ENCODE results near the gene FHOD3. TPM values are rescaled to one million over a fixed set of nuclear protein-coding genes. Genes with fewer than 3 reads are reported as not detected.

Gene FHOD3
- total RNA-seq, 1 experiment from 2014 or later, result 18.1 TPM

GRCh38 chr18:36275561-36275960 lies 22.0 kb upstream of the FHOD3 start:
- Histone ChIP-seq H2AFZ (ENCODE audit: low read length) (no peak overlapping the region), H3K79me2 (ENCODE audit: low read length) (no peaks in the 10 kb centered on the region), H3K9me2 (replicated peaks; ENCODE audit: low read length) (no peaks in the 10 kb centered on the region), H3K4me2 (ENCODE audit: low read length) (no peak overlapping the region), H3K9ac (ENCODE audit: low read length) (no peak overlapping the region), H4K20me1 (ENCODE audit: low read length) (no peaks in the 10 kb centered on the region), H3K36me3 (ENCODE audit: low read depth, low read length) (no peaks in the 10 kb centered on the region), H3F3A (ENCODE audit: low read length, unreplicated experiment) (no peaks in the 10 kb centered on the region), H3K4me1 (ENCODE audit: insufficient read depth, low read length) (no peaks in the 10 kb centered on the region), H3K27ac (ENCODE audit: low read length) (no peak overlapping the region), H3K9me3 (ENCODE audit: low read length) (no peaks in the 10 kb centered on the region), H3K4me3 (ENCODE audit: low read length) (no peak overlapping the region), H3K27me3 (ENCODE audit: low read length) (no peaks in the 10 kb centered on the region)
- no TSS peak for BruUV-seq (replicated peaks)
- ChIA-PET POLR2A (ENCODE audit: unreplicated experiment) (no interaction called here), CTCF (no interaction called here)
- intact Hi-C loops (cut with micrococcal nuclease), result no loop called here
- TF ChIP-seq CTCF (conservative IDR thresholded peaks at IDR 0.05; ENCODE audit: low read depth, low read length) (no peak), EZH2phosphoT487 (IDR thresholded peaks at IDR 0.05; ENCODE audit: borderline replicate concordance, low read length) (no peak), EZH2 (IDR thresholded peaks at IDR 0.05; ENCODE audit: low read length, unreplicated experiment) (no peak)
- ATAC-seq (no peak), DNase-seq (no peak)

- no TSS peak for BruUV-seq (replicated peaks)
- no peaks in the 10 kb centered on the region for H3K27me3 ChIP-seq (ENCODE audit: low read length)
- H3K4me1 ChIP-seq (ENCODE audit: insufficient read depth, low read length), result no peaks in the 10 kb centered on the region
- H2AFZ ChIP-seq (ENCODE audit: low read length), result no peak overlapping the region
- ATAC-seq (no peak), DNase-seq (no peak)
- H3K4me3 ChIP-seq (ENCODE audit: low read length), result no peak overlapping the region
- H3F3A ChIP-seq (ENCODE audit: low read length, unreplicated experiment), result no peaks in the 10 kb centered on the region
- H3K36me3 ChIP-seq (ENCODE audit: low read depth, low read length), result no peaks in the 10 kb centered on the region
- no peak overlapping the region for H3K4me2 ChIP-seq (ENCODE audit: low read length)
- no peaks in the 10 kb centered on the region for H4K20me1 ChIP-seq (ENCODE audit: low read length)
- POLR2A ChIA-PET (ENCODE audit: unreplicated experiment), result interaction anchor here (0.7 kb wide), 1 partner anchor 122 kb away, joined by 3 read pairs; no protein-coding TSS in a partner anchor
- no peaks in the 10 kb centered on the region for H3K79me2 ChIP-seq (ENCODE audit: low read length)
- no peak overlapping the region for H3K27ac ChIP-seq (ENCODE audit: low read length)
- no peaks in the 10 kb centered on the region for H3K9me3 ChIP-seq (ENCODE audit: low read length)
- no peaks in the 10 kb centered on the region for H3K9me2 ChIP-seq (replicated peaks; ENCODE audit: low read length)
- CTCF ChIA-PET, result no interaction called here
- H3K9ac ChIP-seq (ENCODE audit: low read length), result no peak overlapping the region
- TF ChIP-seq EZH2 (IDR thresholded peaks at IDR 0.05; ENCODE audit: low read length, unreplicated experiment), result no peak
- no peak for TF ChIP-seq CTCF (conservative IDR thresholded peaks at IDR 0.05; ENCODE audit: low read depth, low read length)
- no peak for TF ChIP-seq EZH2phosphoT487 (IDR thresholded peaks at IDR 0.05; ENCODE audit: borderline replicate concordance, low read length)
- intact Hi-C loops (cut with micrococcal nuclease), result loop anchor here (2.0 kb wide), 1 partner anchor 190 kb away; no protein-coding TSS in a partner anchor
Measured at GRCh38 chr18:36279001-36279400, 18.5 kb upstream of the FHOD3 start.

GRCh38 chr18:36281936-36282335 lies 15.6 kb upstream of the FHOD3 start:
- no peak for TF ChIP-seq EZH2 (IDR thresholded peaks at IDR 0.05; ENCODE audit: low read length, unreplicated experiment)
- no peak for TF ChIP-seq CTCF (conservative IDR thresholded peaks at IDR 0.05; ENCODE audit: low read depth, low read length)
- no peaks in the 10 kb centered on the region for H3K4me1 ChIP-seq (ENCODE audit: insufficient read depth, low read length)
- H3F3A ChIP-seq (ENCODE audit: low read length, unreplicated experiment), result no peaks in the 10 kb centered on the region
- no TSS peak for BruUV-seq (replicated peaks)
- ChIA-PET CTCF (interaction anchor here (0.5 to 1.1 kb wide), 2 partner anchors 16 to 186 kb away, joined by 3 read pairs; partner anchors contain the start of gene FHOD3), POLR2A (ENCODE audit: unreplicated experiment) (no interaction called here)
- H4K20me1 ChIP-seq (ENCODE audit: low read length), result no peaks in the 10 kb centered on the region
- H2AFZ ChIP-seq (ENCODE audit: low read length), result no peak overlapping the region
- H3K4me3 ChIP-seq (ENCODE audit: low read length), result no peak overlapping the region
- no peaks in the 10 kb centered on the region for H3K9me2 ChIP-seq (replicated peaks; ENCODE audit: low read length)
- no peak overlapping the region for H3K27ac ChIP-seq (ENCODE audit: low read length)
- intact Hi-C loops (cut with micrococcal nuclease), result loop anchor here (5.0 to 10.0 kb wide), 2 partner anchors 107 to 525 kb away; no protein-coding TSS in a partner anchor
- H3K9me3 ChIP-seq (ENCODE audit: low read length), result no peaks in the 10 kb centered on the region
- no peak overlapping the region for H3K4me2 ChIP-seq (ENCODE audit: low read length)
- DNase-seq (no peak), ATAC-seq (no peak)
- no peak overlapping the region for H3K9ac ChIP-seq (ENCODE audit: low read length)
- no peaks in the 10 kb centered on the region for H3K36me3 ChIP-seq (ENCODE audit: low read depth, low read length)
- no peaks in the 10 kb centered on the region for H3K79me2 ChIP-seq (ENCODE audit: low read length)
- no peaks in the 10 kb centered on the region for H3K27me3 ChIP-seq (ENCODE audit: low read length)
